ENCODE data around the gene NEK4.

NEK4 gene

DNA sequence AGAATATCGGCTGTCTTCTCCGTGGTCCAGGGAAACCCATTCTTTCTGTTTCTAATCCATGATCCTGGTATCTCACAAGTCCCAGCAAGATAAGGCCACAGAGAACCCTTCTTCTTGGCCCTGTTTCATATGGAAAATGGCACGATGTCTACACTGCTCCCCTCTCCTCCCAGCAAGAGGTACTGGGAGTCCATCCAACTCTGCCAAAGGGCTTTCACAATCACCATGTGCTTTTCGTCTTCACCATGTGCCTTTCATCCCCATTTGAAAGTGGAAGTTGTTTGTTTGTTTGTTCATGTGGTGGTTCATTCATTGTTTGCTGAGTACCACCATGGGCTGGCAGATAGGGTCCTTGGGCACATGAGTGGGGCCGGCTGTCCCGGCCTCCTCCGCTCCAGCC, 29.3 kb upstream of the NEK4 start:
- Histone ChIP-seq H3K27ac (no peak overlapping the region), H3K4me3 (no peak overlapping the region)
- TF ChIP-seq CTCF (IDR thresholded peaks at IDR 0.05) = no peak
- DNase-seq (ENCODE audit: low spot score) = no peak

- no peak for DNase-seq (ENCODE audit: low spot score)
- Histone ChIP-seq H3K27ac (peak overlapping the region in 1 of 2 donors; percentile 34), H3K4me3 (no peak overlapping the region)
- no peak for TF ChIP-seq CTCF (IDR thresholded peaks at IDR 0.05)
These were observed 28.3 kb upstream of the NEK4 start for GRCh38 chr3:52798978-52799476.

DNA sequence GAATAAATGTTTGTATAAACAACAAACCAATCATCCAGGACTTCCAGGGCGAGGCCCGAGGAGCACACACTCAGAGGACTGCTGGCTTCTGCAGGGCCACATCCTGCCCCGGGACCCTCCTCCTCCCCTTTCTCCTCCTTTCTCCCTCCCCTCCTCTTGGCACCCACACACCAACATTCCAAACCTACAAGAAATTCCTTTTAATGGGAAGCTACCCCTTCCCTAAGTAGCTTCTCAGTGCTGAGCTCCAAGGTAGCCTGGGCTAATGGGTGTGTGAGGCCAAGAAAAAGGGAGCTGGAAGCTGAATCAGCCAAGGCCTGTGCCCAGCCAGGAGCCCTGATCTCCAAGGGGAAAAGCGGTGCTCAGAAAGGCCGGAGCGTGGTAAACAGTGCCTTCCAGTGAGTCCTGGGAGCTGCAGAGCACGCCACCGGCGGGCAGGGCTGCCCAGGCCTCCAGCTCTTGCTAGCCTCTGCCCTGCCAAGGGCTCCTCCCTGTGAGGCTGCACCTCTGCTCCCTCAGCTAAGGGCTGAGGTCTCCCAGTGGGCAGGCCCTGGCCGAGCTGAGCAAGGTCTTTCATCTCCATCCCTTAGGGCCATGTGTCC, 27.7 kb upstream of the NEK4 start:
- H3K27ac ChIP-seq = peak overlapping the region; percentile 18 to 34
- TF ChIP-seq CTCF (IDR thresholded peaks at IDR 0.05) = no peak
- no peak overlapping the region for H3K4me3 ChIP-seq
- no peak for DNase-seq (ENCODE audit: low spot score)

DNA sequence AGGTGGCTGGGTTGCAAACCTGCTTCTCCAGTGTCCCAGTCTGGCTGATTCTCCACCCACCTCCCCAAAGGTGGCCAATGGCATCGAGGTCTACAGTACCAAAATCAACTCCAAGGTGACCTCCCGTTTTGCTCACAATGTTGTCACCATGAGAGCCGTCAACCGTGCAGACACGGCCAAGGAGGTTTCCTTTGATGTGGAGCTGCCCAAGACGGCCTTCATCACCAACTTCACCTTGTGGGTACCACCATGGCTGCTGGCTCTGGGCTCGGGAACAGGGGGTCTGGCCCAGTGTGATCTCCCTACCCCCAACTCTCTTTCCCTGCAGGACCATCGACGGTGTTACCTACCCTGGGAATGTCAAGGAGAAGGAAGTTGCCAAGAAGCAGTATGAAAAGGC, 25.7 kb upstream of the NEK4 start:
- peak overlapping the region in 1 of 2 donors; percentile 88 for H3K27ac ChIP-seq
- TF ChIP-seq CTCF (IDR thresholded peaks at IDR 0.05) = no peak
- DNase-seq (ENCODE audit: low spot score) = no peak
- no peak overlapping the region for H3K4me3 ChIP-seq

- no peak for DNase-seq (ENCODE audit: low spot score)
- Histone ChIP-seq H3K4me3 (peak overlapping the region; percentile 3), H3K27ac (peak overlapping the region; percentile 55 to 88)
- TF ChIP-seq CTCF (IDR thresholded peaks at IDR 0.05) = no peak
These were observed 24.7 kb upstream of the NEK4 start for GRCh38 chr3:52795298-52795900.

GRCh38 chr3:52794612-52795099, 23.9 kb upstream of the NEK4 start, which contains the start of gene ITIH3:
Gene ITIH3 (plus strand): TSS chr3:52794796. CDS start chr3:52794804, 8 bp downstream.
- TF ChIP-seq CTCF (IDR thresholded peaks at IDR 0.05) = no peak
- DNase-seq (ENCODE audit: low spot score) = peak; percentile 85
- H3K27ac ChIP-seq = peak within 1 kb of the TSS; percentile 55 to 88
- peak within 1 kb of the TSS; percentile 3 for H3K4me3 ChIP-seq
